ENCODE data around the gene GABRB2.

GABRB2 gene

DNA sequence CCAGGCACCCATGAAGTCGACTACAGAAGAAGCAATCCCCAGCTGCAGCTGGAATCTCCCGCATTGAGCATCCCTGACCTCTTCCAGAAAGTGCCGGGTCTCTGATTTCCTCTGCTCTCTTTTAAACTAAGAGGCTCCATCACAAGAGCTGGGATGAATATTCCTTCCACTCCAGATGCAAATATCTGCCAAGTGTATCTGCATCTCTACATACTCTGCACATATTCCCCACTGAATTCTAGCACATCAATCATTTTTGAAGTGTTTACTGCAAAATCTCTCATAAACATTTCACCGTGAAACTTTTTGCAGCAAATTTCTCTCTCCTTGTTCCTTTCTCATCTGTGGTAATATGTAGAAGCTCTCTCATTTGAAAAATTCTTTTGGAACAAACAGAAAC, 161.5 kb downstream of the GABRB2 start:
- Histone ChIP-seq H3K27ac (ENCODE audit: low read depth, low read length, poor library complexity, severe bottlenecking) (no peak overlapping the region), H3K27me3 (ENCODE audit: insufficient read depth, low read length) (no peaks in the 10 kb centered on the region), H2AFZ (ENCODE audit: low read length) (no peak overlapping the region), H3K79me2 (ENCODE audit: insufficient read depth, low read length) (no peaks in the 10 kb centered on the region), H3F3A (ENCODE audit: insufficient read depth, low read length) (no peaks in the 10 kb centered on the region), H3K4me3 (ENCODE audit: low read depth, low read length, poor library complexity, severe bottlenecking) (no peak overlapping the region), H3K4me2 (ENCODE audit: low read length) (no peak overlapping the region), H3K9ac (ENCODE audit: low read length) (no peak overlapping the region), H3K36me3 (ENCODE audit: insufficient read depth, low read length) (no peaks in the 10 kb centered on the region), H3K4me1 (ENCODE audit: insufficient read depth, low read length, severe bottlenecking) (no peaks in the 10 kb centered on the region), H3K9me2 (ENCODE audit: low read depth, low read length) (no peaks in the 10 kb centered on the region), H3K9me3 (ENCODE audit: low read length) (no peaks in the 10 kb centered on the region), H4K20me1 (ENCODE audit: insufficient read depth, low read length) (no peaks in the 10 kb centered on the region)
- TF ChIP-seq EZH2 (IDR thresholded peaks at IDR 0.05; ENCODE audit: borderline replicate concordance, low read length): no peak
- TF ChIP-seq, protein P1, sequence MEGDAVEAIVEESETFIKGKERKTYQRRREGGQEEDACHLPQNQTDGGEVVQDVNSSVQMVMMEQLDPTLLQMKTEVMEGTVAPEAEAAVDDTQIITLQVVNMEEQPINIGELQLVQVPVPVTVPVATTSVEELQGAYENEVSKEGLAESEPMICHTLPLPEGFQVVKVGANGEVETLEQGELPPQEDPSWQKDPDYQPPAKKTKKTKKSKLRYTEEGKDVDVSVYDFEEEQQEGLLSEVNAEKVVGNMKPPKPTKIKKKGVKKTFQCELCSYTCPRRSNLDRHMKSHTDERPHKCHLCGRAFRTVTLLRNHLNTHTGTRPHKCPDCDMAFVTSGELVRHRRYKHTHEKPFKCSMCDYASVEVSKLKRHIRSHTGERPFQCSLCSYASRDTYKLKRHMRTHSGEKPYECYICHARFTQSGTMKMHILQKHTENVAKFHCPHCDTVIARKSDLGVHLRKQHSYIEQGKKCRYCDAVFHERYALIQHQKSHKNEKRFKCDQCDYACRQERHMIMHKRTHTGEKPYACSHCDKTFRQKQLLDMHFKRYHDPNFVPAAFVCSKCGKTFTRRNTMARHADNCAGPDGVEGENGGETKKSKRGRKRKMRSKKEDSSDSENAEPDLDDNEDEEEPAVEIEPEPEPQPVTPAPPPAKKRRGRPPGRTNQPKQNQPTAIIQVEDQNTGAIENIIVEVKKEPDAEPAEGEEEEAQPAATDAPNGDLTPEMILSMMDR (IDR thresholded peaks at IDR 0.05; ENCODE audit: low read length): no peak

- Histone ChIP-seq H2AFZ (ENCODE audit: low read length) (no peak overlapping the region), H4K20me1 (ENCODE audit: insufficient read depth, low read length) (no peaks in the 10 kb centered on the region), H3K79me2 (ENCODE audit: insufficient read depth, low read length) (no peaks in the 10 kb centered on the region), H3K9me2 (ENCODE audit: low read depth, low read length) (no peaks in the 10 kb centered on the region), H3K36me3 (ENCODE audit: insufficient read depth, low read length) (no peaks in the 10 kb centered on the region), H3K4me2 (ENCODE audit: low read length) (no peak overlapping the region), H3K27ac (ENCODE audit: low read depth, low read length, poor library complexity, severe bottlenecking) (no peak overlapping the region), H3K4me3 (ENCODE audit: low read depth, low read length, poor library complexity, severe bottlenecking) (no peak overlapping the region), H3K27me3 (ENCODE audit: insufficient read depth, low read length) (no peaks in the 10 kb centered on the region), H3K9me3 (ENCODE audit: low read length) (no peaks in the 10 kb centered on the region), H3K4me1 (ENCODE audit: insufficient read depth, low read length, severe bottlenecking) (no peaks in the 10 kb centered on the region), H3F3A (ENCODE audit: insufficient read depth, low read length) (no peaks in the 10 kb centered on the region), H3K9ac (ENCODE audit: low read length) (no peak overlapping the region)
- TF ChIP-seq, protein P1 (IDR thresholded peaks at IDR 0.05; ENCODE audit: low read length): no peak
- TF ChIP-seq EZH2 (IDR thresholded peaks at IDR 0.05; ENCODE audit: borderline replicate concordance, low read length): no peak
These were observed 163.8 kb downstream of the GABRB2 start for GRCh38 chr5:161382685-161383084.

GRCh38 chr5:161380486-161380885, 166.0 kb downstream of the GABRB2 start:
- Histone ChIP-seq H3K27ac (ENCODE audit: low read depth, low read length, poor library complexity, severe bottlenecking) (no peak overlapping the region), H3K4me1 (ENCODE audit: insufficient read depth, low read length, severe bottlenecking) (no peaks in the 10 kb centered on the region), H3K36me3 (ENCODE audit: insufficient read depth, low read length) (no peaks in the 10 kb centered on the region), H2AFZ (ENCODE audit: low read length) (no peak overlapping the region), H3K4me2 (ENCODE audit: low read length) (no peak overlapping the region), H3K9ac (ENCODE audit: low read length) (no peak overlapping the region), H3K9me2 (ENCODE audit: low read depth, low read length) (no peaks in the 10 kb centered on the region), H3K79me2 (ENCODE audit: insufficient read depth, low read length) (no peaks in the 10 kb centered on the region), H3K27me3 (ENCODE audit: insufficient read depth, low read length) (no peaks in the 10 kb centered on the region), H3F3A (ENCODE audit: insufficient read depth, low read length) (no peaks in the 10 kb centered on the region), H3K4me3 (ENCODE audit: low read depth, low read length, poor library complexity, severe bottlenecking) (no peak overlapping the region), H3K9me3 (ENCODE audit: low read length) (no peaks in the 10 kb centered on the region), H4K20me1 (ENCODE audit: insufficient read depth, low read length) (no peaks in the 10 kb centered on the region)
- TF ChIP-seq EZH2 (IDR thresholded peaks at IDR 0.05; ENCODE audit: borderline replicate concordance, low read length): no peak
- TF ChIP-seq, protein P1 (IDR thresholded peaks at IDR 0.05; ENCODE audit: low read length): no peak
